Endodermal cell (in vitro differentiated cells): ENCODE results near the gene SEPTIN7. TPM values are rescaled to one million over a fixed set of nuclear protein-coding genes. Genes with fewer than 3 reads are reported as not detected.
A peak's percentile ranks its signal among the peaks of the same experiment; 100 is the strongest.

Source experiments
- DNase-seq: peaks from one replicate; pipeline ENCODE4 v3.0.0-alpha.2; 2017
- H3K27ac ChIP-seq: 2 replicates; pipeline ENCODE4 v1.5.1; 2013; ENCODE audit warnings: mild to moderate bottlenecking, low read depth, low read length, moderate library complexity
- H3K27me3 ChIP-seq: 2 replicates; pipeline ENCODE4 v1.6.1; 2013; ENCODE audit warnings: mild to moderate bottlenecking, low read length, moderate library complexity; ENCODE audit not compliant: insufficient read depth, control insufficient read depth, poor library complexity, severe bottlenecking
- H3K36me3 ChIP-seq: 2 replicates; pipeline ENCODE4 v1.7.0; 2013; ENCODE audit warnings: mild to moderate bottlenecking, low read length, moderate library complexity; ENCODE audit not compliant: control insufficient read depth, insufficient read depth
- H3K4me1 ChIP-seq: one replicate; pipeline ENCODE4 v1.7.0; 2013; ENCODE audit warnings: low read length; ENCODE audit not compliant: control insufficient read depth, insufficient read depth
- H3K4me3 ChIP-seq: 2 replicates; pipeline ENCODE4 v1.5.1; 2013; ENCODE audit warnings: mild to moderate bottlenecking, low read length, moderate library complexity
- H3K9ac ChIP-seq: 2 replicates; pipeline ENCODE4 v1.6.1; 2013; ENCODE audit warnings: mild to moderate bottlenecking, low read length, moderate library complexity; ENCODE audit not compliant: poor library complexity, severe bottlenecking; ENCODE audit errors: extremely low read depth
- H3K9me3 ChIP-seq: 2 replicates; pipeline ENCODE4 v1.6.1; 2013; ENCODE audit warnings: mild to moderate bottlenecking, low read length, moderate library complexity; ENCODE audit not compliant: control insufficient read depth
- H3K27ac Mint-ChIP-seq: 2 replicates; pipeline ENCODE4 v1.8.0; 2020; ENCODE audit warnings: mixed read lengths
- H3K27me3 Mint-ChIP-seq: 2 replicates; pipeline ENCODE4 v1.8.0; 2021; ENCODE audit warnings: mild to moderate bottlenecking, mixed read lengths; ENCODE audit not compliant: insufficient read depth
- H3K36me3 Mint-ChIP-seq: 2 replicates; pipeline ENCODE4 v1.8.0; 2020; ENCODE audit warnings: low read depth, mixed read lengths
- H3K4me1 Mint-ChIP-seq: 2 replicates; pipeline ENCODE4 v1.8.0; 2020; ENCODE audit warnings: mixed read lengths
- H3K4me3 Mint-ChIP-seq: 2 replicates; pipeline ENCODE4 v1.8.0; 2020; ENCODE audit warnings: mild to moderate bottlenecking, moderate library complexity, mixed read lengths
- H3K9me3 Mint-ChIP-seq: 2 replicates; pipeline ENCODE4 v1.8.0; 2020; ENCODE audit warnings: mild to moderate bottlenecking, mixed read lengths
- CTCF ChIP-seq: fragments of 200-600 bp; sonication (generic); conservative IDR thresholded peaks from 2 replicates; pipeline ENCODE4 v1.5.0; 2021; ENCODE audit warnings: antibody characterized with exemption, mild to moderate bottlenecking
- WGBS, 2 experiments: methylation state at CpG; one replicate each; pipeline versions ENCODE4 v1.1.5 to v1.1.7; 2013; ENCODE audit warnings: missing lambda C conversion rate in 2 of 2, mixed read lengths in 1 of 2; ENCODE audit not compliant: insufficient coverage in 1 of 2, insufficient read length in 1 of 2; 5-methylcytosine and 5-hydroxymethylcytosine counted together
- total RNA-seq, 2 donors: library from RNA; stranded (reverse); fragmentation: NEBNext Ultra II Directional in 1 of 2; extraction: Animal tissue kit (Norgen Biotek cat#: 25700) in 1 of 2; gene quantifications; 2 replicates in 1 of 2; 3 replicates in 1 of 2; pipeline ENCODE4 v1.2.1, GENCODE V29; 2021

SEPTIN7 gene
- total RNA-seq, 2 donors from 2014 or later, result 206 to 216 TPM

- Histone ChIP-seq H3K27me3 (no peaks in the 10 kb centered on the region), H3K9ac (no peak overlapping the region), H3K27ac (no peak overlapping the region), H3K4me1 (peaks cover 21% of the 10 kb centered on the region), H3K9me3 (no peaks in the 10 kb centered on the region), H3K4me3 (peak overlapping the region; percentile 26), H3K36me3 (no peaks in the 10 kb centered on the region)
- H3K4me1 Mint-ChIP-seq, result peaks cover 52% of the 10 kb centered on the region
- peak overlapping the region; percentile 24 for H3K4me3 Mint-ChIP-seq
- peak; percentile 77 for DNase-seq
- H3K9me3 Mint-ChIP-seq, result no peaks in the 10 kb centered on the region
- peak; percentile 66 for TF ChIP-seq CTCF
- H3K27ac Mint-ChIP-seq, result no peak overlapping the region
- H3K36me3 Mint-ChIP-seq, result no peaks in the 10 kb centered on the region
- 44% methylated on average over 2 of the region's 2 CpGs; no CpG with 5 or more reads in 1 of the 2 experiments for WGBS, 2 experiments
- no peaks in the 10 kb centered on the region for H3K27me3 Mint-ChIP-seq
Observed at GRCh38 chr7:35758421-35758820, 42.4 kb upstream of the SEPTIN7 start.

GRCh38 chr7:35760143-35760745 lies 40.6 kb upstream of the SEPTIN7 start:
- no peaks in the 10 kb centered on the region for H3K27me3 Mint-ChIP-seq
- Histone ChIP-seq H3K9ac (no peak overlapping the region), H3K4me3 (no peak overlapping the region)

GRCh38 chr7:35761871-35762677 lies 38.8 kb upstream of the SEPTIN7 start:
- H3K27ac Mint-ChIP-seq, result no peak overlapping the region
- DNase-seq, result no peak
- H3K27ac ChIP-seq, result no peak overlapping the region
- H3K4me1 Mint-ChIP-seq, result peaks cover 54% of the 10 kb centered on the region
- H3K4me3 Mint-ChIP-seq, result no peak overlapping the region
- no peak for TF ChIP-seq CTCF
- H3K9ac ChIP-seq, result no peak overlapping the region
- 89 to 92% methylated on average over 4 of the region's 4 CpGs for WGBS, 2 experiments
- H3K9me3 ChIP-seq, result no peaks in the 10 kb centered on the region
- peaks cover 20% of the 10 kb centered on the region for H3K4me1 ChIP-seq
- H3K36me3 ChIP-seq, result no peaks in the 10 kb centered on the region
- peaks cover 4% of the 10 kb centered on the region for H3K9me3 Mint-ChIP-seq
- no peak overlapping the region for H3K4me3 ChIP-seq
- no peaks in the 10 kb centered on the region for H3K27me3 ChIP-seq
- H3K27me3 Mint-ChIP-seq, result peaks cover 2% of the 10 kb centered on the region
- H3K36me3 Mint-ChIP-seq, result no peaks in the 10 kb centered on the region

More at GRCh38 chr7:35760143-35760745, 40.6 kb upstream of the SEPTIN7 start:
- no peaks in the 10 kb centered on the region for H3K36me3 Mint-ChIP-seq
- no peaks in the 10 kb centered on the region for H3K27me3 ChIP-seq
- DNase-seq, result no peak
- no peak overlapping the region for H3K4me3 Mint-ChIP-seq
- peaks cover 57% of the 10 kb centered on the region for H3K4me1 Mint-ChIP-seq
- H3K9me3 ChIP-seq, result no peaks in the 10 kb centered on the region
- H3K27ac Mint-ChIP-seq, result no peak overlapping the region
- H3K9me3 Mint-ChIP-seq, result no peaks in the 10 kb centered on the region
- peaks cover 25% of the 10 kb centered on the region for H3K4me1 ChIP-seq
- H3K36me3 ChIP-seq, result no peaks in the 10 kb centered on the region
- H3K27ac ChIP-seq, result no peak overlapping the region
- WGBS, 2 experiments, result 86 to 92% methylated on average over 7 of the region's 7 CpGs
- no peak for TF ChIP-seq CTCF
